Medulla oblongata (tissue), 1 donor: ENCODE data around the gene CELF1.

Experiments used
- DNase-seq: peaks from one replicate; pipeline ENCODE4 v3.0.0-alpha.2; 2015; ENCODE audit errors: extremely low spot score

CELF1 gene

DNA sequence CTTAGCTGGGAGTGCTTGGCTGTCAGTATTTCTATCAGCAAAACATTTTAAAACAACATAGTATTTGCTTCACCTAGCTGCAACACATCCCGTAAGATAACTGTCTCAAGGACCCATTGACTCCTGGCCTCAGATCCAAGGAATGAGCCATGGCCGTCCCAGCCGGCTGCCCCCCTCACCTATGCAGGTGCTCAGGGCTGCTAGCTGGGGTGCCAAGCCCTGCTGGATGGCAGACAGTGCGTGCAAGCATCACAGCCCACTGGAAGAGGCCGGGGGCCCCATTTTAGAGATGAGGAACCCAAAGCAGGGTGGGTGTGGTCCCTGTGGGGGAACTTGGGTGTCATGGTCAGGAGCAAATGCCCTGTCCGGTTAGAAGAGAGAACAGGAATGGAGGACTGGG, 135.2 kb downstream of the CELF1 start:
- no peak for DNase-seq

DNA sequence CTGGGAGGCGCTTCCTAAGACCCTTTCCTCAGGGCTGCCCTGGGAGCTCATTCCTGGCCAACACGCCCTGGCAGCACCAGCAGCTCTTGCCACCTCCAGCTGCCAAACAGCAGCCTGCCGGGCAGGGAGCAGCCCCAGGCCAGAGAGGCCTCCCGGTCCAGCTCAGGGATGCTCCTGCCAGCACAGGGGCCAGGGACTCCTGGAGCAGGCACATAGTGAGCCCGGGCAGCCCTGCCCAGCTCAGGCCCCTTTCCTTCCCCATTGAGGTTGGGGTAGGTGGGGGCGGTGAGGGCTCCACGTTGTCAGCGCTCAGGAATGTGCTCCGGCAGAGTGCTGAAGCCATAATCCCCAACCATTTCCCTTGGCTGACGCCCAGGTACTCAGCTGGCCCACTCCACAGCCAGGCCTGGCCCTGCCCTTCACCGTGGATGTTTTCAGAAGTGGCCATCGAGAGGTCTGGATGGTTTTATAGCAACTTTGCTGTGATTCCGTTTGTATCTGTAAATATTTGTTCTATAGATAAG, 136.9 kb downstream of the CELF1 start:
- DNase-seq: no peak
